ENCODE measurements around the gene IL13. TPM values are rescaled to one million over a fixed set of nuclear protein-coding genes. Genes with fewer than 3 reads are reported as not detected.
"Not testable (repeated sequence)": the region's sequence is repeated elsewhere in the genome, so short reads cannot be mapped to it uniquely, and the experiment has no call there.

IL13 gene
- total RNA-seq, 1 experiment from 2014 or later: not detected

GRCh38 chr5:132688536-132689339 lies 30.8 kb downstream of the IL13 start:
- DNase-seq (ENCODE audit: low read depth): no peak

GRCh38 chr5:132689513-132689912 lies 31.5 kb downstream of the IL13 start:
- no peak for DNase-seq (ENCODE audit: low read depth)

- no peak for DNase-seq (ENCODE audit: low read depth)
Observed at GRCh38 chr5:132690156-132690555, 32.2 kb downstream of the IL13 start.

DNA sequence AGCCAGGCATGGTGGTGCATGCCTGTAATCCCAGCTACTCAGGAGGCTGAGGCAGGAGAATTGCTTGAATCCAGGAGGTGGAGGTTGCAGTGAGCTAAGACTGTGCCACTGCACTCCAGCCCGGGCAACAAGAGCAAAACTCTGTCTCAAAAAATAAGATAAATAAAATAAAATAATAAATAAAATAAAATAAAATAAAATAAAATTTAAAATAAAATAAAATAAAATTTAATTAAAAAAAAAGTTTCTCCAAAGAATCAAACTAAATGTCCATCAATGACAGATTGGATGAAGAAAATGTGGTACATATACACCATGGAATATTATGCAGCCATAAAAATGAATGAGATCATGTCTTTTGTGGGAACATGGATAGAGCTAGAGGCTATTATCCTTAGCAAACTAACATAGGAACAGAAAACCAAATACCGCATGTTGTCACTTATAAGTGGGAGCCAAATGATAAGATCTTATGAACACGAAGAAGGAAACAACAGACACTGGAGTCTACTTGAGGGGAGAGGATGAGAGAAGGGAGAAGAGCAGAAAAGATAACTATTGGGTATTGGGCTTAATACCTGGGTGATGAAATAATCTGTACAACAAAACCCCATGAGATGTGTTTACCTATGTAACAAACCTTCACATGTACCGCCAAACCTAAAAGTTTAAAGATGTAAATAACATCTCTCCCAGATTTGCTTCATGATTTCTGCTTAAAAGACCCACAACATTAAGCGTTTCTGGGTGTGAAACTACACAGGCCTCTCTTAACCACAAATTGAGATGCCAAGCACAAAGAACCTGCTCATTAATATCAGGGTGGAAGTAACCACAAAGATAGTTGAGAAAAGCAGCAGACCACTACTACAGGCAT lies 34.0 kb downstream of the IL13 start:
- not testable (repeated sequence) for DNase-seq (ENCODE audit: low read depth)

DNA sequence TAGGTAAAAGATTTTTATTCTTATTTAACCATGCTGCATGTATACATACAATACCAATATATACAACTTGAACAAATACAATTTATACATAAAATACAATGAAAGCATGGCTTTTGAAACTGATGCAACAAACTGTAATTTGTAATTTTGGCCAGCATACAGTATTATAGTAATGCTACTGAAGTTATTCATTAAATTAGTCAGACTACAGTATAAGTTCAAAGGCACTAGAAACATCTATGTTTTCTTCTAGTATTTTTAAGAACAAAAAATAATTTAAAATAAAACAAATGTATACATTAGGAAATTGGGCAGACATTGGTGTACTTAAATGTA lies 34.6 kb downstream of the IL13 start:
- DNase-seq (ENCODE audit: low read depth): no peak

- DNase-seq (ENCODE audit: low read depth): no peak
Observed at GRCh38 chr5:132695956-132696355, 38.0 kb downstream of the IL13 start.

DNA sequence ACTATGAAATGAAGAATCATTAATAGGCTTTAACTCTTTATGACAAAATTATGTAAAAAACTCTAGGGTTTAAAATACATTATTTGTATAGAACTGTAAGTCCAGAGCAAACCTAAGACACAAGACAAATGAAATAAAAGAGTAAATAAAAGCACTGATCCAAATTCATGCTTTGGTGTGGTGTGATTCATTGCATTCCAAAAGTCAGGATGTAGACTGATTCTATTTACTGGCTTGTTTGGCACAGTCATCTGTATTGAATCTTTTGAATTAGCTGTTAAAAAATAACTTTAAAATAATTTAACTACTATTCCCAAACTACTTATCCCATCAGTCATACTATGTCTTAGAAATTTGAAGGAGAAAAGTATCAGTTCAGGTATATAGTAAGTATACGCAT lies 46.9 kb downstream of the IL13 start:
- DNase-seq (ENCODE audit: low read depth): no peak

DNA sequence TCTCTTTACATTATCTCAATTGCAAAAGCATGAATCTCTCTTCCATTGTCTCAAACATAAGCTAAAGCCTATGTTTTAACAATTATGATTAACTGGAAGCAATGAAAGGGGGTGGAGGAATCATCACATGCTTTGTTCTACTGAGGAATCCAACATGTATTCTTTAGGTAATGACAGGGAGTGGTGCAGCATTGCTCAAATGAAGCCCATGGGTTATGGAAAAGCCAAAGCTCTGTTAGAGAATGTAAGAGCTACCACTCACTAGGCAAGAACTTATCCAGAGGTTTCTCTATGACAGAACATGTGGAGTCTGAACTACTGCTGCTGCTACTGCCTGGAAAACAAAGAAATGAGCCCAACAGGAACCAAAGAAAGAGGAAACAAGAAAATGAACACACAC lies 50.7 kb downstream of the IL13 start:
- no peak for DNase-seq (ENCODE audit: low read depth)

Other genes starting within 250 kb of the IL13 start
- 34.1 and 42.1 TPM in 2 replicates for gene IRF1, start 167.4 kb upstream of the IL13 start, total RNA-seq (2014; rRNA removed; shearing (Covaris generic))
- not detected in 2 replicates for gene IL5, start 114.7 kb upstream of the IL13 start, total RNA-seq (2014; rRNA removed; shearing (Covaris generic))
- 13.5 and 25.2 TPM in 2 replicates for gene RAD50, start 101.2 kb upstream of the IL13 start, total RNA-seq (2014; rRNA removed; shearing (Covaris generic))
- gene IL4, start 15.8 kb downstream of the IL13 start, total RNA-seq (2014; rRNA removed; shearing (Covaris generic)): not detected in 2 replicates
- 4.4 and 4.6 TPM in 2 replicates for gene KIF3A, start 79.4 kb downstream of the IL13 start, total RNA-seq (2014; rRNA removed; shearing (Covaris generic))
- gene CCNI2, start 89.3 kb downstream of the IL13 start, total RNA-seq (2014; rRNA removed; shearing (Covaris generic)): 2.0 TPM in 1 of 2 replicates, not detected in the other
- gene SEPTIN8, start 119.1 kb downstream of the IL13 start, total RNA-seq (2014; rRNA removed; shearing (Covaris generic)): 34.3 and 44.8 TPM in 2 replicates
- gene SOWAHA, start 155.1 kb downstream of the IL13 start, total RNA-seq (2014; rRNA removed; shearing (Covaris generic)): not detected in 2 replicates
- 4.8 and 6.1 TPM in 2 replicates for gene SHROOM1, start 172.5 kb downstream of the IL13 start, total RNA-seq (2014; rRNA removed; shearing (Covaris generic))
- gene GDF9, start 208.3 kb downstream of the IL13 start, total RNA-seq (2014; rRNA removed; shearing (Covaris generic)): 0.12 and 0.39 TPM in 2 replicates
- gene UQCRQ, start 208.5 kb downstream of the IL13 start, total RNA-seq (2014; rRNA removed; shearing (Covaris generic)): 330 and 401 TPM in 2 replicates
- 0.29 and 0.84 TPM in 2 replicates for gene LEAP2, start 215.5 kb downstream of the IL13 start, total RNA-seq (2014; rRNA removed; shearing (Covaris generic))

All from RPMI7951 (cell line).